H9 (cell line): Measurements from ENCODE around the gene PRSS3. TPM values are rescaled to one million over a fixed set of nuclear protein-coding genes. Genes with fewer than 3 reads are reported as not detected.

ENCODE experiments used
- DNase-seq: peaks from one replicate; pipeline ENCODE4 v3.0.0-alpha.2; 2017
- H2AFZ ChIP-seq: one replicate; pipeline ENCODE4 v1.6.1; 2013; ENCODE audit warnings: mild to moderate bottlenecking, low read length, control low read depth, moderate library complexity
- H2AK5ac ChIP-seq: 2 replicates; pipeline ENCODE4 v1.6.1; 2013; ENCODE audit warnings: low read length, control low read depth, mixed read lengths; ENCODE audit not compliant: insufficient read length
- H2BK120ac ChIP-seq: one replicate; pipeline ENCODE4 v1.6.1; 2013; ENCODE audit warnings: low read depth, mild to moderate bottlenecking, low read length, control low read depth, inconsistent platforms; ENCODE audit not compliant: poor library complexity, severe bottlenecking
- H2BK12ac ChIP-seq: 2 replicates; pipeline ENCODE4 v1.6.1; 2013; ENCODE audit warnings: low read length, control low read depth, mixed read lengths, low read depth; ENCODE audit not compliant: insufficient read length
- H2BK15ac ChIP-seq: 2 replicates; pipeline ENCODE4 v1.6.1; 2013; ENCODE audit warnings: low read depth, low read length, control low read depth
- H2BK20ac ChIP-seq: one replicate; pipeline ENCODE4 v1.6.1; 2013; ENCODE audit warnings: low read depth, mild to moderate bottlenecking, low read length, control low read depth, inconsistent platforms; ENCODE audit not compliant: poor library complexity, severe bottlenecking
- H2BK5ac ChIP-seq: 2 replicates; pipeline ENCODE4 v1.6.1; 2013; ENCODE audit warnings: low read length, control low read depth, mixed read lengths; ENCODE audit not compliant: insufficient read length
- H3K14ac ChIP-seq: 2 replicates; pipeline ENCODE4 v1.6.1; 2013; ENCODE audit warnings: low read length, control low read depth; ENCODE audit not compliant: insufficient read depth
- H3K18ac ChIP-seq: 2 replicates; pipeline ENCODE4 v1.6.1; 2013; ENCODE audit warnings: low read depth, mild to moderate bottlenecking, mixed read lengths, low read length, control low read depth; ENCODE audit not compliant: insufficient read length
- H3K23ac ChIP-seq: 2 replicates; pipeline ENCODE4 v1.6.1; 2013; ENCODE audit warnings: low read length, control low read depth, mixed read lengths, low read depth; ENCODE audit not compliant: insufficient read length
- H3K23me2 ChIP-seq: 2 replicates; pipeline ENCODE4 v1.6.1; 2013; ENCODE audit warnings: low read depth, mild to moderate bottlenecking, mixed read lengths, low read length, control low read depth; ENCODE audit not compliant: insufficient read length, poor library complexity, severe bottlenecking
- H3K27ac ChIP-seq: 2 replicates; pipeline ENCODE4 v1.5.1; 2013; ENCODE audit warnings: low read length, control low read depth, mixed read lengths, low read depth; ENCODE audit not compliant: insufficient read length
- H3K27me3 ChIP-seq: 2 replicates; pipeline ENCODE4 v1.6.1; 2013; ENCODE audit warnings: low read length, control low read depth, inconsistent platforms; ENCODE audit not compliant: insufficient read depth
- H3K4ac ChIP-seq: 2 replicates; pipeline ENCODE4 v1.6.1; 2013; ENCODE audit warnings: low read depth, mild to moderate bottlenecking, control low read depth, inconsistent platforms, low read length, moderate library complexity
- H3K4me1 ChIP-seq: 2 replicates; pipeline ENCODE4 v1.6.1; 2013; ENCODE audit warnings: low read length, control low read depth, inconsistent platforms; ENCODE audit not compliant: insufficient read depth
- H3K4me2 ChIP-seq: 2 replicates; pipeline ENCODE4 v1.6.1; 2013; ENCODE audit warnings: low read length, control low read depth, mixed read lengths; ENCODE audit not compliant: insufficient read length, insufficient read depth
- H3K56ac ChIP-seq: 2 replicates; pipeline ENCODE4 v1.6.1; 2013; ENCODE audit warnings: low read depth, mild to moderate bottlenecking, mixed read lengths, low read length, control low read depth; ENCODE audit not compliant: insufficient read length
- H3K79me1 ChIP-seq: 2 replicates; pipeline ENCODE4 v1.6.1; 2013; ENCODE audit warnings: low read depth, mild to moderate bottlenecking, moderate library complexity, low read length, control low read depth, inconsistent platforms; ENCODE audit not compliant: insufficient read depth, poor library complexity, severe bottlenecking
- H3K79me2 ChIP-seq: 2 replicates; pipeline ENCODE4 v1.6.1; 2013; ENCODE audit warnings: low read length, control low read depth, inconsistent platforms; ENCODE audit not compliant: insufficient read depth
- H3K9ac ChIP-seq: 2 replicates; pipeline ENCODE4 v1.6.1; 2013; ENCODE audit warnings: low read length, control low read depth, mixed read lengths; ENCODE audit not compliant: insufficient read length; ENCODE audit errors: extremely low read depth
- H3K9me3 ChIP-seq: one replicate; pipeline ENCODE4 v1.6.1; 2013; ENCODE audit warnings: low read depth, low read length, inconsistent platforms; ENCODE audit not compliant: control insufficient read depth
- H3T11ph ChIP-seq: one replicate; pipeline ENCODE4 v1.6.1; 2013; ENCODE audit warnings: mild to moderate bottlenecking, low read length, control low read depth, inconsistent platforms
- H4K20me1 ChIP-seq: one replicate; pipeline ENCODE4 v1.6.1; 2013; ENCODE audit not compliant: control insufficient read depth, insufficient read length, insufficient read depth
- H4K5ac ChIP-seq: 2 replicates; pipeline ENCODE4 v1.6.1; 2013; ENCODE audit warnings: low read depth, mild to moderate bottlenecking, mixed read lengths, low read length, control low read depth; ENCODE audit not compliant: insufficient read length
- H4K8ac ChIP-seq: replicated peaks from 2 replicates; pipeline ENCODE4 v1.6.1; 2013; ENCODE audit warnings: low read length, control low read depth, mixed read lengths, low read depth; ENCODE audit not compliant: insufficient read length
- H4K91ac ChIP-seq: 2 replicates; pipeline ENCODE4 v1.6.1; 2013; ENCODE audit warnings: low read depth, mild to moderate bottlenecking, moderate library complexity, mixed read lengths, low read length, control low read depth; ENCODE audit not compliant: insufficient read length
- H3K27ac Mint-ChIP-seq, 3 experiments: 2 replicates in 2 of 3; 3 replicates in 1 of 3; pipeline ENCODE4 v1.8.0; 2020 to 2021; ENCODE audit warnings: mixed read lengths in 3 of 3, mild to moderate bottlenecking in 1 of 3, moderate library complexity in 1 of 3
- H3K27me3 Mint-ChIP-seq: 2 replicates; pipeline ENCODE4 v1.8.0; 2021; ENCODE audit warnings: low read depth, mild to moderate bottlenecking, moderate library complexity, mixed read lengths
- H3K36me3 Mint-ChIP-seq, 3 experiments: 2 replicates in 2 of 3; 3 replicates in 1 of 3; pipeline ENCODE4 v1.8.0; 2020 to 2021; ENCODE audit warnings: low read depth in 3 of 3, mixed read lengths in 3 of 3; ENCODE audit not compliant: insufficient read depth in 1 of 3
- H3K4me1 Mint-ChIP-seq, 2 experiments: 2 replicates each; pipeline ENCODE4 v1.8.0; 2020; ENCODE audit warnings: mixed read lengths in 2 of 2
- H3K4me3 Mint-ChIP-seq, 2 experiments: 2 replicates in 1 of 2; 3 replicates in 1 of 2; pipeline ENCODE4 v1.8.0; 2020 to 2021; ENCODE audit warnings: mild to moderate bottlenecking in 2 of 2, mixed read lengths in 2 of 2, moderate library complexity in 1 of 2
- H3K9me3 Mint-ChIP-seq, 2 experiments: 2 replicates in 1 of 2; 3 replicates in 1 of 2; pipeline ENCODE4 v1.8.0; 2020; ENCODE audit warnings: mild to moderate bottlenecking in 2 of 2, mixed read lengths in 2 of 2, moderate library complexity in 1 of 2
- WGBS: extraction: QIAGEN DNeasy Blood & Tissue Kit; methylation state at CpG from one replicate; pipeline ENCODE4 v1.1.7; 2013; ENCODE audit warnings: missing lambda C conversion rate, low lambda C conversion rate, mixed read lengths; ENCODE audit not compliant: insufficient read length; ENCODE audit errors: extremely low coverage; 5-methylcytosine and 5-hydroxymethylcytosine counted together
- long read RNA-seq: library from polyadenylated mRNA; unstranded; transcript quantifications from one replicate; pipeline ENCODE4 v2.0.0, GENCODE V29; 2020
- total RNA-seq: library from RNA; stranded (reverse); gene quantifications from 2 replicates; pipeline ENCODE4 v1.2.1, GENCODE V29; 2021
- TF ChIP-seq, protein P1 (sequence below): fragments of 200-600 bp; sonication (generic); conservative IDR thresholded peaks from 3 replicates; pipeline ENCODE4 v1.8.0; 2021; ENCODE audit warnings: antibody characterized with exemption, mild to moderate bottlenecking

Gene PRSS3
- total RNA-seq = not detected in 2 replicates
- long read RNA-seq = 0 reads

DNA sequence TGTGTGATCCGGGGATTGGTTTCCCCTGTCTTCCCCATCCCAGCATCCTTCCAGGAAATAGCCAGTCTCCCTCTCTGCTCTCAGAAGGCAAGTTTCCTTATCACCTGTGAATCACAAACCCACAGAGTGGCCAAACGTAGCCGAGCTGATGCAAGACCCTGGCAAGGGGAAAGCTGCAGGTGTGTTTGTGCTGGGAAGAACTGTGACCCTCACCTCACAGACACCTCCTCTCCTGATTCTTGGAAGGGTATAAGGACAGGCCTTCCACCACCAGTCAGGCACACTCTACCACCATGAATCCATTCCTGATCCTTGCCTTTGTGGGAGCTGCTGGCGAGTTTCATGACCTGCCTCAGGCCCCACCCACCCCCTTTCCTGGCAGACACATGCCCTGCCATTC lies at the start of gene PRSS3:
PRSS3 (plus strand) TSS at position 281 of the 400 bp plus-strand sequence; CDS start at position 294, 13 bp downstream.
- H3K4me1 ChIP-seq = no peaks in the 10 kb centered on the region; the same call in 1 of the 2 replicates
- no CpG with 5 or more reads among the region's 4 CpGs for WGBS
- H3K9me3 Mint-ChIP-seq = peaks cover 0 to 6% of the 10 kb centered on the region in 2 experiments; a peak in 2 of 5 replicates
- no peak within 1 kb of the TSS for H3K18ac ChIP-seq
- H4K5ac ChIP-seq = no peak within 1 kb of the TSS
- no peaks in the 10 kb centered on the region for H3K27me3 ChIP-seq
- no peak within 1 kb of the TSS for H4K91ac ChIP-seq
- H3K27me3 Mint-ChIP-seq = peaks cover 21% of the 10 kb centered on the region
- H3K23ac ChIP-seq = no peak within 1 kb of the TSS
- no peak within 1 kb of the TSS for H3K4ac ChIP-seq
- no peaks in the 10 kb centered on the region for H3K79me1 ChIP-seq
- TF ChIP-seq, protein P1, sequence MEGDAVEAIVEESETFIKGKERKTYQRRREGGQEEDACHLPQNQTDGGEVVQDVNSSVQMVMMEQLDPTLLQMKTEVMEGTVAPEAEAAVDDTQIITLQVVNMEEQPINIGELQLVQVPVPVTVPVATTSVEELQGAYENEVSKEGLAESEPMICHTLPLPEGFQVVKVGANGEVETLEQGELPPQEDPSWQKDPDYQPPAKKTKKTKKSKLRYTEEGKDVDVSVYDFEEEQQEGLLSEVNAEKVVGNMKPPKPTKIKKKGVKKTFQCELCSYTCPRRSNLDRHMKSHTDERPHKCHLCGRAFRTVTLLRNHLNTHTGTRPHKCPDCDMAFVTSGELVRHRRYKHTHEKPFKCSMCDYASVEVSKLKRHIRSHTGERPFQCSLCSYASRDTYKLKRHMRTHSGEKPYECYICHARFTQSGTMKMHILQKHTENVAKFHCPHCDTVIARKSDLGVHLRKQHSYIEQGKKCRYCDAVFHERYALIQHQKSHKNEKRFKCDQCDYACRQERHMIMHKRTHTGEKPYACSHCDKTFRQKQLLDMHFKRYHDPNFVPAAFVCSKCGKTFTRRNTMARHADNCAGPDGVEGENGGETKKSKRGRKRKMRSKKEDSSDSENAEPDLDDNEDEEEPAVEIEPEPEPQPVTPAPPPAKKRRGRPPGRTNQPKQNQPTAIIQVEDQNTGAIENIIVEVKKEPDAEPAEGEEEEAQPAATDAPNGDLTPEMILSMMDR = no peak
- no peak within 1 kb of the TSS for H2BK120ac ChIP-seq
- no peak within 1 kb of the TSS for H2AFZ ChIP-seq
- H3T11ph ChIP-seq = no peak within 1 kb of the TSS
- no peaks in the 10 kb centered on the region for H3K9me3 ChIP-seq
- peaks cover 0 to 8% (median 3%) of the 10 kb centered on the region in 3 experiments; a peak in 1 of 7 replicates for H3K36me3 Mint-ChIP-seq
- no peak within 1 kb of the TSS for H3K27ac ChIP-seq
- no peaks in the 10 kb centered on the region for H3K79me2 ChIP-seq
- no peak within 1 kb of the TSS for H3K9ac ChIP-seq
- H2BK20ac ChIP-seq = no peak within 1 kb of the TSS
- H3K27ac Mint-ChIP-seq = no peak within 1 kb of the TSS; a peak in 1 of 7 replicates
- H2AK5ac ChIP-seq = no peak within 1 kb of the TSS
- H3K56ac ChIP-seq = no peak within 1 kb of the TSS
- no peak within 1 kb of the TSS for H4K8ac ChIP-seq
- no peak within 1 kb of the TSS for H2BK15ac ChIP-seq
- H3K4me3 Mint-ChIP-seq = no peak within 1 kb of the TSS
- no peak within 1 kb of the TSS for H2BK12ac ChIP-seq
- no peaks in the 10 kb centered on the region for H3K23me2 ChIP-seq
- H2BK5ac ChIP-seq = no peak within 1 kb of the TSS
- peaks cover 20 to 27% of the 10 kb centered on the region in 2 experiments for H3K4me1 Mint-ChIP-seq
- no peaks in the 10 kb centered on the region for H4K20me1 ChIP-seq
- H3K4me2 ChIP-seq = no peak within 1 kb of the TSS
- DNase-seq = no peak
- H3K14ac ChIP-seq = no peak within 1 kb of the TSS
